Measurements from ENCODE around the gene MEIKIN.

MEIKIN gene

DNA sequence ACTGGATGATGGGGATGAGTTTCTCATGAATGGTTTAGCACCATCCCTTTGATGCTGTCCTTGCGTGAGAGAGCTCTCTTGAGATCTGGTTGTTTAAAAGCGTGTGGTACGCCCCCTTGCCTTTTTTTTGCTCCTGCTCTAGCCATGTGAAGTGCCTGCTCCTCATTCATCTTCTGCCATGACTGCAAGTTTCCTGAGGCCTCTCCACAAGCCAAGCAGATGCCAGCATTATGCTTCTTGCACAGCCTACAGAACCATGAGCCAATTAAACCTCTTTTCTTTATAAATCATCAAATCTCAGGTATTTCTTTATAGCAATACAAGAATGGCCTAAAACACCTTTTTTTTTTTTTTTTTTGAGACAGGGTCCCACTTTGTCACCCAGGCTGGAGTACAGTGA lies 181.5 kb downstream of the MEIKIN start:
- no peak overlapping the region for H3K4me3 ChIP-seq (ENCODE audit: low read length)
- no peak for DNase-seq (ENCODE audit: low read depth)
- TF ChIP-seq, protein P1, sequence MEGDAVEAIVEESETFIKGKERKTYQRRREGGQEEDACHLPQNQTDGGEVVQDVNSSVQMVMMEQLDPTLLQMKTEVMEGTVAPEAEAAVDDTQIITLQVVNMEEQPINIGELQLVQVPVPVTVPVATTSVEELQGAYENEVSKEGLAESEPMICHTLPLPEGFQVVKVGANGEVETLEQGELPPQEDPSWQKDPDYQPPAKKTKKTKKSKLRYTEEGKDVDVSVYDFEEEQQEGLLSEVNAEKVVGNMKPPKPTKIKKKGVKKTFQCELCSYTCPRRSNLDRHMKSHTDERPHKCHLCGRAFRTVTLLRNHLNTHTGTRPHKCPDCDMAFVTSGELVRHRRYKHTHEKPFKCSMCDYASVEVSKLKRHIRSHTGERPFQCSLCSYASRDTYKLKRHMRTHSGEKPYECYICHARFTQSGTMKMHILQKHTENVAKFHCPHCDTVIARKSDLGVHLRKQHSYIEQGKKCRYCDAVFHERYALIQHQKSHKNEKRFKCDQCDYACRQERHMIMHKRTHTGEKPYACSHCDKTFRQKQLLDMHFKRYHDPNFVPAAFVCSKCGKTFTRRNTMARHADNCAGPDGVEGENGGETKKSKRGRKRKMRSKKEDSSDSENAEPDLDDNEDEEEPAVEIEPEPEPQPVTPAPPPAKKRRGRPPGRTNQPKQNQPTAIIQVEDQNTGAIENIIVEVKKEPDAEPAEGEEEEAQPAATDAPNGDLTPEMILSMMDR (conservative IDR thresholded peaks at IDR 0.05; ENCODE audit: low read length), result no peak

DNA sequence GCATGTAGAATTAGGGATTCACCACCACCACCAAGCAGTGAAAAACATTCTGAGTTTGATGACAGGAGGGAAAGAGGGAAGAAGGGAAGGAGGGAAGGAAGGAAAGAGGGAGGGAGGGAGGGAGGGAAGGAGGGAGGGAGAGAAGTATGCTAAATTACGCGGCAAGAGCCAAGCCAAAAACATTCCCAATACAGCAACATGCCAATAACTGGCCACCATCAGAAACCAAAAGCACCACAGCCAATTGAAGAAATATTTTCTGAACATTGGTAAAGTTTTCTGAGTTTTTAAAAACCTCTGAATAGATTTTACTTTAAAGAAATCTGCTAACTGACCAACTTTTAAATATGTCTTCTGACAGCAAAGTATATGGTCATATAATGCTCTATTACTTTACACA lies 184.7 kb downstream of the MEIKIN start:
- no peak for DNase-seq (ENCODE audit: low read depth)
- H3K4me3 ChIP-seq (ENCODE audit: low read length), result no peak overlapping the region
- TF ChIP-seq, protein P1 (conservative IDR thresholded peaks at IDR 0.05; ENCODE audit: low read length), result no peak

DNA sequence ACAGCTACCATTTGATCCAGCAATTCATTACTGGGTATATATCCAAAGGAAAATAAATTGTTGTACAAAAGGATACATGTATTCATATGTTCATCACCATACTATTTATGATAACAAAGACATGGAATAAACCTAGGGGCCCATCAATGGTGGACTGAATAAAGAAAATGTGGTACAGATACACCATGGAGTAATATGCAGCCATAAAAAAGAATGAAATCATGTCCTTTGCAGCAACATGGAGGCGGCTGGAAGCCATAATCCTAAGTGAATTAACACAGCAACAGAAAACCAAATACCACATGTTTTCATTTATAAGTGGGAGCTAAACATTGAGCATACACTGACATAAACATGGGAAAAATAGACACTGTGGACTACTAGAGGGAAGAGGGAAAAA lies 185.8 kb downstream of the MEIKIN start:
- TF ChIP-seq, protein P1 (conservative IDR thresholded peaks at IDR 0.05; ENCODE audit: low read length), result no peak
- no peak for DNase-seq (ENCODE audit: low read depth)
- H3K4me3 ChIP-seq (ENCODE audit: low read length), result no peak overlapping the region

DNA sequence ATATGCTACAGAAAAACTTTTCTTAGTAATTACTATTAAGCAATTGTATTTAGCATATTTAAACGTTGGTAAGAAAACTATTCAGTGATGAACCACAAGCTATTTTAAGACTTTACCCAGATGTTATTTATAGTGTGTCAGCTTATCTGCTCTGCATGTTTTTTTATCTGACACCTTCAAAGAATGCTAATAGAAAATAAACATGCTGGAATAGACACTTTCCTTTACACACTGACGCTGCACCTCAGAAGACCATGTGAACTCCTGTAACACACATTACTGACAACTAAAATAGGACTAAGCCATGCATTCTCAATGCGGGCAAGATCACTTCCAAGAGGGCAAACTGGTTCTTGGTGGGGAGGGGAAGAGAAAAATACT lies 187.0 kb downstream of the MEIKIN start:
- no peak overlapping the region for H3K4me3 ChIP-seq (ENCODE audit: low read length)
- DNase-seq (ENCODE audit: low read depth), result peak; percentile 27
- TF ChIP-seq, protein P1 (conservative IDR thresholded peaks at IDR 0.05; ENCODE audit: low read length), result no peak

DNA sequence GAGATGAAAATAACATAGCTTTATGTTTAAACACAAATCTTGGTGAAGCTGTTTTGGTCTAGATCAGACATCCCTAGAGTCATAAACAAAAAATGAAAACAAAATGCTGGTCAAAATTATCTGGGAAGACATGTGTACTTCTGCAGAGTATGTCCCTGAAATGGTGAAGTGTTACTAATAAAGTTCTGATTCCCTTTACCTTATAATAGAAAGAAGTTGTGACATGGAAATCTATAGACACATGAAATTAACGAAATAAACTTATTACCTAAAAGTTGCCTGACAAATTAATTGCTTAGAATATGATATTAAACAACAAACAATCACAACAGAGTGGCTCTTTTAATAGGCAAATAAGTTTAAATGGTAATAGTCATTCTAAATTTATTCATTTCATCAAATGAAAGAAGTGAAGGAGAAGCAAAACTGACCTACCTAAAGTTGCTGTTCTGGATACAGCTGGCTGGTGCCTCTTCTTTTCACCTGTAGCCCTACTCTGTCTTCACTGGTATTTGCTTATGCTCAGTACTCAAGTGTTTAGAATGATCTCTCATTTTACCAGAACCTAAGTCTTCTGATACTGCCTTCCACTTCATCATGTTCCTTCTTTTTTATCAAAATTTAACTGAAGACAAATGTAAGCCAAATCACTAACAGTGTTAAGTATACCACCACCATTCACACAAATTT lies 187.5 kb downstream of the MEIKIN start:
- H3K4me3 ChIP-seq (ENCODE audit: low read length), result no peak overlapping the region
- DNase-seq (ENCODE audit: low read depth), result no peak
- TF ChIP-seq, protein P1 (conservative IDR thresholded peaks at IDR 0.05; ENCODE audit: low read length), result no peak
